Ishikawa (cell line): ENCODE results near the gene RPRD1A.

ENCODE experiments used
- CEBPB ChIP-seq: IDR thresholded peaks from 2 replicates; pipeline ENCODE4 v1.6.1; 2012
- CREB1 ChIP-seq: IDR thresholded peaks from 2 replicates; pipeline ENCODE4 v1.6.1; 2012; ENCODE audit warnings: low read depth
- TAF1 ChIP-seq: IDR thresholded peaks from 2 replicates; pipeline ENCODE4 v1.6.1; 2012; ENCODE audit warnings: low read depth, mild to moderate bottlenecking
- TCF12 ChIP-seq: IDR thresholded peaks from 2 replicates; pipeline ENCODE4 v1.6.1; 2012; ENCODE audit warnings: low read depth

DNA sequence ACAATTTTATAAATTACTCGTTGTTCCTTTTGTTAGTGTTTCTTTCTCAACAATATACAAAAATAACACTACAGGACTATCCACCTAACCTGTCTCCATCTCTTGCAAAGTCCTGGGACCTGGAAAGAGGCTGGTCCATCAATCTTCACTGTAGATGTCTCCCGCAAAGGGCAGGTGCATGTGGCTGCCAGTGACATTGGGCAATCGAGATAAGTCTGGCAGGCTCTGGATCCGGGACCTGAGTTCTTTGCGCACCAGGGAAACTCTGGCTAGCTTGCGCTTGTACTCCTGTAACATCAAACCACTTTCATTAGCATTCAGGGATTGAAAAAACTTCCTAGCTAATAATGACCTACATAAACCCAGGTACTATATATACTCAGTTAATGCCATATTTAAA lies 74.3 kb downstream of the RPRD1A start:
- no peak for TF ChIP-seq TAF1
- no peak for TF ChIP-seq CREB1
- no peak for TF ChIP-seq TCF12
- TF ChIP-seq CEBPB: no peak
